ENCODE data around the gene PRSS33. TPM values are rescaled to one million over a fixed set of nuclear protein-coding genes. Genes with fewer than 3 reads are reported as not detected.

Gene PRSS33
- total RNA-seq, 4 donors from 2014 or later = not detected

DNA sequence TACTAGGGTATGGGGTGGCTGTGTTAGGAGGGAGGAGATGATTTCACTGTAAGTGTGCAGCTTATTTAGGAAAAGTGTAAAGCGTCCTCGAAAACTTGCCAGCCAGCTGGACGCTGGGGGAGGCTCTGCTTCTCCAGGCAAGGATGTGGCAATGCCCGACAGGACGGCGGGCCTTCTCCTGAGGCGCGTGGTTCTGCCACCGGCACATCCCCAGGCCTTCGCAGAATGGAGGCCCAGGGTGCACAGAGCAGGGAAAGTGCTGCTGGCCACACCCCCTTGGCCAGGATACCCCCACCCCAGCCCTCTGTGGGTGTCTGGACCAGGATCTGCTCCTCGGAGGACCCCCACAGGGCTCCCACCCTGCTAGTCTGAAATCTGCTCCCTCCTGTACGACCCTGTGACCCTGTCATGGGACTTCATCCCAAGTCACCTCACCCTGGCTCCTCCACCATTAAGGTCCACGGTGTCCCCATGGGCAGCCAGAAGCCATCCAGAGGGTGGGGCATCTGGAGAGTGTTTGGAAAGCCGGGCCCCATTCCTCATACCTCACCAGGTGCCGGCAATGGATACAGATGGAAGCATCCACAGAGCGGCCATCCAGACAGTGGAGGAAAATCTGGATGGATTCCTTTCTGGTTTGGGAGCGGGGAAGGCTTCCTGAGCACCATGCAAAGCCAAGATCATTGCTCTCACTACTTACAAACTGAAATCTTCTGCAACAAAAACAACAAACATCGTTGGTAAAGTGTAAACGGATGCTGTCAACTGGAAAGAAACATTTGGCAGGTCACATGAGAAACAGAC is 44.2 kb downstream of the PRSS33 start:
- no peak overlapping the region for H3K27ac ChIP-seq
- H3K27me3 ChIP-seq = peaks cover 8% of the 10 kb centered on the region
- no peaks in the 10 kb centered on the region for H3K36me3 ChIP-seq
- 77 to 85% methylated on average over 3 to 19 of the region's 19 CpGs for WGBS, 2 donors (ENCODE audit: low coverage in 1 of 2)
- H3K4me1 ChIP-seq = no peaks in the 10 kb centered on the region
- no peak overlapping the region for H3K4me3 ChIP-seq
- intact Hi-C loops (cut with DNase I; ENCODE audit: low total_unique reads) = no loop called here
- no peak for DNase-seq
- no peaks in the 10 kb centered on the region for H3K9me3 ChIP-seq
- TF ChIP-seq POLR2AphosphoS5 (IDR thresholded peaks at IDR 0.05) = no peak
- TF ChIP-seq, protein P1, sequence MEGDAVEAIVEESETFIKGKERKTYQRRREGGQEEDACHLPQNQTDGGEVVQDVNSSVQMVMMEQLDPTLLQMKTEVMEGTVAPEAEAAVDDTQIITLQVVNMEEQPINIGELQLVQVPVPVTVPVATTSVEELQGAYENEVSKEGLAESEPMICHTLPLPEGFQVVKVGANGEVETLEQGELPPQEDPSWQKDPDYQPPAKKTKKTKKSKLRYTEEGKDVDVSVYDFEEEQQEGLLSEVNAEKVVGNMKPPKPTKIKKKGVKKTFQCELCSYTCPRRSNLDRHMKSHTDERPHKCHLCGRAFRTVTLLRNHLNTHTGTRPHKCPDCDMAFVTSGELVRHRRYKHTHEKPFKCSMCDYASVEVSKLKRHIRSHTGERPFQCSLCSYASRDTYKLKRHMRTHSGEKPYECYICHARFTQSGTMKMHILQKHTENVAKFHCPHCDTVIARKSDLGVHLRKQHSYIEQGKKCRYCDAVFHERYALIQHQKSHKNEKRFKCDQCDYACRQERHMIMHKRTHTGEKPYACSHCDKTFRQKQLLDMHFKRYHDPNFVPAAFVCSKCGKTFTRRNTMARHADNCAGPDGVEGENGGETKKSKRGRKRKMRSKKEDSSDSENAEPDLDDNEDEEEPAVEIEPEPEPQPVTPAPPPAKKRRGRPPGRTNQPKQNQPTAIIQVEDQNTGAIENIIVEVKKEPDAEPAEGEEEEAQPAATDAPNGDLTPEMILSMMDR (IDR thresholded peaks at IDR 0.05) = no peak
- no peak for TF ChIP-seq POLR2A (IDR thresholded peaks at IDR 0.05)
- TF ChIP-seq EP300 (IDR thresholded peaks at IDR 0.05; ENCODE audit: low read depth) = no peak
- in situ Hi-C loops (cut with MboI; ENCODE audit: low pct_ligation_motif_present in 1 of 4, low pct_unique_long_range_greater_than_20kb in 1 of 4, low sequenced_read_pairs in 3 of 4) = no loop called here

DNA sequence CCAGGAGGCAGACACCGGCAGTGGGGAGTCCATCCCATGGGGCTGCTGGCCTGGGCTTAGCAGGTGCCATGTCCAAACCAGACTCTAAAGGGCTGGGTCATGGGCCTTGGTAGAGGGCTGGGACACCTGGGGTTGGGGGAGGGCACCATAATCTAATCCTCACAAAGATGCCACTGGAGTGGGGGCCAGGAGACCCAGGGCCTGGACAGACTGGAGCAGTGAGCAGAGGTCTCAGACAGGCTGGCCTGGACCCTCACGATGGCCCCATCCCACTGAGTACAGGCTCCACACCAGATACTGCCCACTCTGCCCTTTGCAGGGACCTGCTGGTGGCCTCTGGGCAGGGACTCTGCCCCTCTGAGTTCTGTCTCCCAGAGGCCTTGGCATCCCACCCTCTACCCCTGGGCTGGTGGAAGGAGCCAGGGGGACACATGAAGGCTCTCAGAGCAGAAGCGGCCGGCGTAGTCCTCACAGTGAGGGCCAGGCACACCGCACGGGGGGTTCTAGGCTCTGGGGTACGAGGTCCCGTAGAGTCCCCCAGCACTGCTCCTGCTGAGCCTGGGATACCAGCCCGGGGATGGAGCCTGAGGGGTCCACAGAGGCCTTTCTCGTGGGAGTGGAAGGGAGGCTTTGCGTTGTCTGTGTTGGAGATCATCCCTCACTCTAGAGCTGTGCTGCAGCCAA is 44.9 kb downstream of the PRSS33 start:
- DNase-seq = no peak
- Histone ChIP-seq H3K27ac (no peak overlapping the region), H3K9me3 (no peaks in the 10 kb centered on the region), H3K4me3 (no peak overlapping the region), H3K27me3 (peaks cover 13% of the 10 kb centered on the region), H3K4me1 (no peaks in the 10 kb centered on the region), H3K36me3 (no peaks in the 10 kb centered on the region)
- intact Hi-C loops (cut with DNase I; ENCODE audit: low total_unique reads) = no loop called here
- TF ChIP-seq POLR2AphosphoS5 (IDR thresholded peaks at IDR 0.05) (no peak), EP300 (IDR thresholded peaks at IDR 0.05; ENCODE audit: low read depth) (no peak), POLR2A (IDR thresholded peaks at IDR 0.05) (no peak)
- TF ChIP-seq, protein P1 (IDR thresholded peaks at IDR 0.05) = no peak
- in situ Hi-C loops (cut with MboI; ENCODE audit: low pct_ligation_motif_present in 1 of 4, low pct_unique_long_range_greater_than_20kb in 1 of 4, low sequenced_read_pairs in 3 of 4) = no loop called here
- 80 to 85% methylated on average over 1 to 10 of the region's 12 CpGs for WGBS, 2 donors (ENCODE audit: low coverage in 1 of 2)

DNA sequence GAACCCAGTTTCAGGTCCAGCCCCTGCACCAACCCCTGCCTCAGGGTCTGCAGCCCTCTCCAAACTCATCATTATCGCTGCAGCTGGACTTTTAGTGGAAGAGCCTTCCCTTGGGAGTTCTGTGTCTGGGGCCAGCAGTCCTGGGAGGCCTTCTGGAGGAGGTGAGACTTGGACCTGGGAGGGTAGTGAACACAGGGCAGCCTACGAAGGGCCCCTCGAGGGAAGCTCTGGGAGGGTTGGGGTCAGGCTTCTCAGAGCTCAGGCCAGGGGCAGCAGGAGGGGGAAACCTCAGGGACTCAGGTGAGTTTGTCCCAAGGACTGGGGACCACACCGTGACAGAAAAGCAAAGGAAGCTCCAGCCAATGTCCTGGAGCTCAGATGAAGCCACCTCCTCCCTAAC is 46.2 kb downstream of the PRSS33 start:
- in situ Hi-C loops (cut with MboI; ENCODE audit: low pct_ligation_motif_present in 1 of 4, low pct_unique_long_range_greater_than_20kb in 1 of 4, low sequenced_read_pairs in 3 of 4) = no loop called here
- Histone ChIP-seq H3K4me1 (no peaks in the 10 kb centered on the region), H3K36me3 (no peaks in the 10 kb centered on the region), H3K27me3 (peaks cover 15% of the 10 kb centered on the region), H3K4me3 (no peak overlapping the region), H3K27ac (no peak overlapping the region), H3K9me3 (no peaks in the 10 kb centered on the region)
- TF ChIP-seq, protein P1 (IDR thresholded peaks at IDR 0.05) = no peak
- TF ChIP-seq EP300 (IDR thresholded peaks at IDR 0.05; ENCODE audit: low read depth) (no peak), POLR2A (IDR thresholded peaks at IDR 0.05) (no peak), POLR2AphosphoS5 (IDR thresholded peaks at IDR 0.05) (no peak)
- intact Hi-C loops (cut with DNase I; ENCODE audit: low total_unique reads) = no loop called here
- no peak for DNase-seq
- WGBS, 2 donors (ENCODE audit: low coverage in 1 of 2) = 93% methylated on average over 4 of the region's 4 CpGs; no CpG with 5 or more reads in 1 of the 2 donors

DNA sequence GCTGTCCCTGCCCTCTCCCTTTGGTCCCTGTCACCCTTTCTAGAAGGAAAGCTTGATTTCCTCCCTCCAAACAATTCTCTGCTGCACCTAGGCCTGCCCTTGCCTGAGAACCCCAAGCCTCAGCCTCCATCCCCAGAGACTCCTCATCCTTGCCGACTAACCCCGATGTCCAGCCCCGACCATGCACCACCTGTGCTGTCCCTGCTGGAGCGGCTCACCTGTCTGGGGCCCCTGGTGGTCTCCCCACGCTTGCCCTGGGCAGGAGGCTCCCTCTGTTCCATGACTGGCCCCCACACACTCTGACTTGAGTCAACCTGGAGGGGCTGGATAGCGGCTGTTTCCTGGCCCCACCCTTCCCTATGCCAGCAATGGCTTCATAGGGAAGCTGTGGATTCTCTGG is 46.9 kb downstream of the PRSS33 start:
- Histone ChIP-seq H3K9me3 (no peaks in the 10 kb centered on the region), H3K27ac (no peak overlapping the region), H3K4me1 (no peaks in the 10 kb centered on the region), H3K27me3 (peaks cover 16% of the 10 kb centered on the region), H3K4me3 (no peak overlapping the region), H3K36me3 (no peaks in the 10 kb centered on the region)
- no peak for TF ChIP-seq POLR2A (IDR thresholded peaks at IDR 0.05)
- TF ChIP-seq POLR2AphosphoS5 (IDR thresholded peaks at IDR 0.05) = no peak
- no peak for TF ChIP-seq EP300 (IDR thresholded peaks at IDR 0.05; ENCODE audit: low read depth)
- TF ChIP-seq, protein P1 (IDR thresholded peaks at IDR 0.05) = no peak
- in situ Hi-C loops (cut with MboI; ENCODE audit: low pct_ligation_motif_present in 1 of 4, low pct_unique_long_range_greater_than_20kb in 1 of 4, low sequenced_read_pairs in 3 of 4) = no loop called here
- no peak for DNase-seq
- intact Hi-C loops (cut with DNase I; ENCODE audit: low total_unique reads) = no loop called here
- WGBS, 2 donors (ENCODE audit: low coverage in 1 of 2) = 80 to 83% methylated on average over 1 to 6 of the region's 6 CpGs
